H1 (cell line): ENCODE data around the gene SMARCA4. TPM values are rescaled to one million over a fixed set of nuclear protein-coding genes. Genes with fewer than 3 reads are reported as not detected.

Experiments used
- FOSL1 ChIP-seq: IDR thresholded peaks from 2 replicates; pipeline ENCODE4 v1.6.1; 2011; ENCODE audit warnings: mild to moderate bottlenecking, low read depth, low read length, moderate library complexity; ENCODE audit not compliant: insufficient read depth
- KDM5A ChIP-seq: fragments of 200-600 bp; IDR thresholded peaks from 2 replicates; pipeline ENCODE4 v1.7.1; 2012; ENCODE audit warnings: mild to moderate bottlenecking, low read length, inconsistent platforms, mixed read lengths
- PHF8 ChIP-seq: fragments of 200-600 bp; sonication (generic); conservative IDR thresholded peaks from 2 replicates; pipeline ENCODE4 v1.7.1; 2012; ENCODE audit warnings: low read depth, mild to moderate bottlenecking, inconsistent platforms, low read length, moderate library complexity
- SP2 ChIP-seq: IDR thresholded peaks from 2 replicates; pipeline ENCODE4 v1.6.1; 2012; ENCODE audit warnings: mild to moderate bottlenecking, low read length, inconsistent platforms
- polyA plus RNA-seq, 7 experiments: library from polyadenylated mRNA; depleted of rRNA in 3 of 7; stranded (reverse) in 5 of 7; unstranded in 2 of 7; fragments of >200 nt in 5 of 7; fragments of 200-250 nt in 2 of 7; gene quantifications; 1 replicate in 5 of 7; 2 replicates in 1 of 7; 4 replicates in 1 of 7; pipeline versions ENCODE4 v1.2.1 to v1.2.3, GENCODE V29; 2011 to 2013; ENCODE audit warnings: missing spikeins in 2 of 7, mixed read lengths in 2 of 7
- total RNA-seq: library from RNA; stranded (reverse); fragmentation: NEBNext Ultra II Directional; extraction: Animal tissue kit (Norgen Biotek cat#: 25700); gene quantifications from 2 replicates; pipeline ENCODE4 v1.2.1, GENCODE V29; 2021

SMARCA4 gene
- total and polyA plus RNA-seq, 2 of the 8 experiments (the other 6 are each of a cell fraction or from before 2014, with no cell fraction given), result 86.4 to 263 TPM

DNA sequence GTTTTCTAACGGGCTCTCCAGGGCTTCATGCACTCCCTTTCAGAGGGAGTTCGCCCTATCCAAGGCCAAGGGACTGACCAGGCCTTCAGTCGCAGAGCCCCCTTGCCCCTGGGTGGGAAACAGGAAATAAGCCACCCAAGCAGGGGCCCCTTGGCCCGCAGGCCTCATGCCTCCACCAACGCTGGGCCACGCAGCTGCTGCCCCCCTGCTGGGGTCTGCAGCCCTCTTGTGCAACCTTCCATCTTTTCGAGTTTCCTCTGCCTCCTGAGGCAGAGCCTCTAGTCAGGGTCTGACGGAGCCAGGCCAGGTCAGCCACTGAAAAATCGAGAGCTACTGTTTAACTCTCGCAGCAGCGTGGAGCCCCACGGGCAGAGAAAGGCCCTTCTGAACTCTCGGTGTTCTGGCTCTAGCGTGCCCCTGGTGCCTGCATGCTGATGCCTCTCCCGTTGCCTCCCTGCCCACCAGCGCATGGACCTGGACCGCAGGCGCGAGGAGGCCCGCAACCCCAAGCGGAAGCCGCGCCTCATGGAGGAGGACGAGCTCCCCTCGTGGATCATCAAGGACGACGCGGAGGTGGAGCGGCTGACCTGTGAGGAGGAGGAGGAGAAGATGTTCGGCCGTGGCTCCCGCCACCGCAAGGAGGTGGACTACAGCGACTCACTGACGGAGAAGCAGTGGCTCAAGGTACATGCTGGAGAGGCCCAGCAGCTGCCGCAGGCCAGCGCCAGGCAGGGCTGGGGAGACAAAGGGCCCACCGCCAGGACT is 73.8 kb downstream of the SMARCA4 start (continued):
- TF ChIP-seq KDM5A, result no peak
- TF ChIP-seq PHF8, result no peak
- no peak for TF ChIP-seq SP2
- TF ChIP-seq FOSL1, result no peak
